Mucosa of stomach (tissue), 1 donor: ENCODE results near the gene PTPRJ.
"Not testable (repeated sequence)": the region's sequence is repeated elsewhere in the genome, so short reads cannot be mapped to it uniquely, and the experiment has no call there.

Experiments
- H3K27me3 ChIP-seq: one replicate; pipeline ENCODE4 v1.7.0; 2013; ENCODE audit warnings: mild to moderate bottlenecking, low read length; ENCODE audit not compliant: control insufficient read depth, insufficient read depth
- H3K36me3 ChIP-seq: one replicate; pipeline ENCODE4 v1.7.0; 2013; ENCODE audit warnings: low read length; ENCODE audit not compliant: control insufficient read depth, insufficient read depth
- H3K4me1 ChIP-seq: one replicate; pipeline ENCODE4 v1.7.0; 2013; ENCODE audit warnings: mild to moderate bottlenecking, low read length; ENCODE audit not compliant: control insufficient read depth, insufficient read depth
- H3K4me3 ChIP-seq: one replicate; pipeline ENCODE4 v1.7.0; 2013; ENCODE audit warnings: low read length
- H3K9ac ChIP-seq: one replicate; pipeline ENCODE4 v1.7.0; 2013; ENCODE audit warnings: mild to moderate bottlenecking, low read length, moderate library complexity
- H3K9me3 ChIP-seq: one replicate; pipeline ENCODE4 v1.7.0; 2013; ENCODE audit warnings: mild to moderate bottlenecking, low read length, moderate library complexity; ENCODE audit not compliant: control insufficient read depth
- donor health status: Pancreatic carcinoma.

Gene PTPRJ

DNA sequence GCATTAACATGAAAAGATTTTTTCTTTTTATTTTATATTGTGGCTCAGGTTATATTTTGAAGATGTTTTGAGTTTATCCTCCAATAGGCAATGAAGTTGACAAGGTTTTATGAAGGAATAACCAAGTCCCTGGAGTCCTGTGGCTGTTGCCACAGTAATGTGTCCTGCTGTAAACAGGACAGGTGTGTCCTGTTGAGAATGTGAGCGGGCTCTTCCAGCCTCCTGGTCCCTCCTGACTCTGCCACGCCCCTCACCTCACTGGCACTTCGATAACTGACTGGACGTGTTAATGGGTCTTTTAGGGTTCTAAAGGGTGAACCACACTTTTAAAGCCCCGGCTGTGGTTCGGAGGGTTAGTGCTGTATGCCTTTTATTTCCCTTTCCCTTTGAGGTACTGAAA, 188.5 kb downstream of the PTPRJ start:
- no peaks in the 10 kb centered on the region for H3K9me3 ChIP-seq
- peaks cover 4% of the 10 kb centered on the region for H3K36me3 ChIP-seq
- no peak overlapping the region for H3K9ac ChIP-seq
- H3K4me3 ChIP-seq, result no peak overlapping the region
- peaks cover 5% of the 10 kb centered on the region for H3K4me1 ChIP-seq
- no peaks in the 10 kb centered on the region for H3K27me3 ChIP-seq

- H3K9ac ChIP-seq, result no peak overlapping the region
- peaks cover under 1% of the 10 kb centered on the region for H3K36me3 ChIP-seq
- H3K27me3 ChIP-seq, result no peaks in the 10 kb centered on the region
- H3K4me3 ChIP-seq, result no peak overlapping the region
- H3K4me1 ChIP-seq, result peaks cover 5% of the 10 kb centered on the region
- H3K9me3 ChIP-seq, result no peaks in the 10 kb centered on the region
These were observed 188.9 kb downstream of the PTPRJ start for GRCh38 chr11:48169259-48169658.

DNA sequence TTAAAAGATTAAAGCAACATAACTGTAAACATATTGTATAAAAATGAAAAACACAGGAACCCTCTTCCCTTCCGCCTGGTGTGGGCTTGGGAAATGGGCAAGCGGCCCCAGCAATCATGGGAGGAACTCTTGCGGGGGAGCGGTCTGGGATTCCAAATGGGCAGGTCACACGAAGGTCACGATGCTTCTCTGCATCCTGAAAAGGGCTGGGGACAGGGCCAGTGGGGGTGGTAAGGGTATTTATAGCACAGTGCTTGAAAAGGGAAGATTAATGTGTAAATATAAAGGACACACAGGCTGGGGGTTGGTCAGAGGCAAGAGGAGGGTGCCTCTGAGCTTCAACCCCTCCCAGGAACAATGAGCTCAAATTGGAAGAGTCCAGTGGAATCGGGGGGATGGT, 189.4 kb downstream of the PTPRJ start:
- Histone ChIP-seq H3K4me1 (peaks cover 5% of the 10 kb centered on the region), H3K4me3 (no peak overlapping the region), H3K9ac (no peak overlapping the region), H3K27me3 (no peaks in the 10 kb centered on the region), H3K36me3 (no peaks in the 10 kb centered on the region), H3K9me3 (no peaks in the 10 kb centered on the region)

GRCh38 chr11:48170241-48171233, 190.2 kb downstream of the PTPRJ start:
- Histone ChIP-seq H3K9me3 (no peaks in the 10 kb centered on the region), H3K4me1 (peaks cover 5% of the 10 kb centered on the region), H3K27me3 (no peaks in the 10 kb centered on the region), H3K4me3 (no peak overlapping the region), H3K36me3 (no peaks in the 10 kb centered on the region), H3K9ac (no peak overlapping the region)

GRCh38 chr11:48172818-48173609, 192.7 kb downstream of the PTPRJ start:
- no peak overlapping the region for H3K9ac ChIP-seq
- H3K27me3 ChIP-seq, result no peaks in the 10 kb centered on the region
- no peak overlapping the region for H3K4me3 ChIP-seq
- no peaks in the 10 kb centered on the region for H3K36me3 ChIP-seq
- H3K9me3 ChIP-seq, result no peaks in the 10 kb centered on the region
- peaks cover 5% of the 10 kb centered on the region for H3K4me1 ChIP-seq

- Histone ChIP-seq H3K27me3 (no peaks in the 10 kb centered on the region), H3K4me1 (no peaks in the 10 kb centered on the region), H3K9ac (no peak overlapping the region), H3K9me3 (no peaks in the 10 kb centered on the region), H3K4me3 (no peak overlapping the region), H3K36me3 (no peaks in the 10 kb centered on the region)
These were observed 197.3 kb downstream of the PTPRJ start for GRCh38 chr11:48177661-48178060.

DNA sequence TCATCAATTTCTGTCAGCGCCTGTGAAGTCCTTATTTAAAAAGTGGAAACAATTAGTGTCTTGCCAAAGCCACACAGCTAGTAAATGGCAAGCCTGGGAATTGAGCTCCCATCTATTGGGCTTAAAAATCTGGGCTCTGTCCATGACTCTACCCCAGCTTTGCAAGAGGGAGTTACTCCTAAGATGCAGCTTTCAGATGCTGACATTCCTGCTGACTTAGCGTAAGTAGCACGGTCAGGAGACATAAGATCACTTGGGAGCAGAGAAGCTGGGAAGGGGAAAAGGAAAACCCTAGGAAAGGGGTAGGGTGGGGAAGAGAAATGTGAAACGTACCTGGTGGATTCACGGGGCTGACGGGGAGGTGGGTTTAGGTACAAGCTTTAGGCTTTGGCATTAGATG, 200.3 kb downstream of the PTPRJ start:
- Histone ChIP-seq H3K4me1 (no peaks in the 10 kb centered on the region), H3K36me3 (no peaks in the 10 kb centered on the region), H3K9me3 (no peaks in the 10 kb centered on the region), H3K9ac (no peak overlapping the region), H3K27me3 (no peaks in the 10 kb centered on the region), H3K4me3 (no peak overlapping the region)

- no peaks in the 10 kb centered on the region for H3K27me3 ChIP-seq
- no peaks in the 10 kb centered on the region for H3K9me3 ChIP-seq
- H3K36me3 ChIP-seq, result no peaks in the 10 kb centered on the region
- no peaks in the 10 kb centered on the region for H3K4me1 ChIP-seq
- H3K9ac ChIP-seq, result no peak overlapping the region
- no peak overlapping the region for H3K4me3 ChIP-seq
These were observed 202.6 kb downstream of the PTPRJ start for GRCh38 chr11:48182860-48183526.

DNA sequence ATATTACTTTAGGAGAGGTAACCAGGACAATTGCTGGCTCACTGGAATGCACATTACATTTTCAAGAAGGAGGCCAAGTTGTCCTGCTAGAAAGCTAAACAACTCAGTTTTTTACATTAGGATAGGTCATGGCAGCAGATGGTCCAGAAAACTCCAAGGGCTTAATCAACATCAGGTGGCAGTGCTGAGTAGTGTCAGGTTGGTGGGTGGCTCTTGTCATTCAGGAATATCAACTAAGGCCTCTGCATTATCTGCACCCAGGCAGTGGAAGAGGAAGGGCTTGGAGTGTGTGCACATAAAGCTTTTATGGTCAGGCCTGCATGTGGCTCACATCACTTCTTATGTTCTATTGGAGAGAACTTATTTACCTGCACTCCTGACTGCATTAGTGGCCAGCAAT, 204.1 kb downstream of the PTPRJ start:
- Histone ChIP-seq H3K9ac (no peak overlapping the region), H3K36me3 (no peaks in the 10 kb centered on the region), H3K4me1 (no peaks in the 10 kb centered on the region), H3K9me3 (no peaks in the 10 kb centered on the region), H3K4me3 (no peak overlapping the region), H3K27me3 (no peaks in the 10 kb centered on the region)

- not testable (repeated sequence) for H3K27me3 ChIP-seq, H3K4me1 ChIP-seq, H3K4me3 ChIP-seq, H3K36me3 ChIP-seq, H3K9me3 ChIP-seq, H3K9ac ChIP-seq
These were observed 210.7 kb downstream of the PTPRJ start for GRCh38 chr11:48190906-48191654.

DNA sequence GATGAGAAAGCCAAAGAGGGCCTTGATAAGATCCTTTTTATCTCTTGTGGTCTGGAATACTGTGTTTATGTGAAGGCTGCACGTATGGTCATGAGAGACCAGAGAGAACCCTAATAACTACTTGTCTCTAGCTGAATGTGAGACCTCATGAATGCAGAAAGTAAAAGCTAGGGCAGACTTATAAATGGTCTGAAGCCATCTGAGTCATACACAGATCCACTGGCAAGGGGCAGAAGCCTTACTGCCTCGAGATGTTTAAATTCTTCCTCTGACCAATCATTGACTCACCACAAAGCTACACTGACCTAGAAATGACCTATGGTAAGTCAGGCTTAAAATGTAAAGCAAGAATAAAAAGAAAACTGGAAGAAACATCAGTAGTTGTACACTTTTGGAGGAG, 213.5 kb downstream of the PTPRJ start:
- no peak overlapping the region for H3K4me3 ChIP-seq
- H3K36me3 ChIP-seq, result no peaks in the 10 kb centered on the region
- no peaks in the 10 kb centered on the region for H3K4me1 ChIP-seq
- H3K9ac ChIP-seq, result no peak overlapping the region
- H3K27me3 ChIP-seq, result no peaks in the 10 kb centered on the region
- no peaks in the 10 kb centered on the region for H3K9me3 ChIP-seq
